Measurements from ENCODE around the gene SSH2. TPM values are rescaled to one million over a fixed set of nuclear protein-coding genes. Genes with fewer than 3 reads are reported as not detected.

Gene SSH2
- total and polyA plus RNA-seq, 9 of the 15 experiments (the other 6 are each of a cell fraction or from before 2014, with no cell fraction given), result 3.9 to 16.1 (median 10.2) TPM

GRCh38 chr17:29617481-29618271 lies 312.4 kb downstream of the SSH2 start (continued):
- peak; percentile 53 for TF ChIP-seq CCNT2 (IDR thresholded peaks at IDR 0.05; ENCODE audit: borderline replicate concordance, extremely low read depth, insufficient read length, low read depth, low read length)
- TF ChIP-seq AFF1 (IDR thresholded peaks at IDR 0.05; ENCODE audit: low read depth in 1 of 2, partially characterized antibody in 2 of 2), result no peak
- TF ChIP-seq MNT (conservative IDR thresholded peaks at IDR 0.05), result no peak
- TF ChIP-seq POLR2G (IDR thresholded peaks at IDR 0.05; ENCODE audit: low read depth, low read length), result peak; percentile 86
- no peak for TF ChIP-seq SRSF1 (IDR thresholded peaks at IDR 0.05; ENCODE audit: low read depth, low read length)
- 0 out of 2 replicates have a peak, but pooled peaks have one; percentile 16 for TF ChIP-seq DEAF1 (CRISPR knock-in tag; IDR thresholded peaks at IDR 0.05)
- TF ChIP-seq JUN (IDR thresholded peaks at IDR 0.05; ENCODE audit: borderline replicate concordance, low read depth, low read length), result peak; percentile 26; the same call in 1 of the 2 replicates
- no peak for TF ChIP-seq JUN (CRISPR knock-in tag; IDR thresholded peaks at IDR 0.05; ENCODE audit: borderline replicate concordance)
- peak; percentile 67 to 85 for TF ChIP-seq RAD21 (CRISPR knock-in tag; conservative IDR thresholded peaks at IDR 0.05 in 1 of 2, IDR thresholded peaks at IDR 0.05 in 1 of 2)
- TF ChIP-seq CBFB (CRISPR knock-in tag; IDR thresholded peaks at IDR 0.05), result peak; percentile 98
- TF ChIP-seq STAT5A (IDR thresholded peaks at IDR 0.05; ENCODE audit: borderline replicate concordance, low read length), result no peak
- TF ChIP-seq PHF21A (IDR thresholded peaks at IDR 0.05; ENCODE audit: borderline replicate concordance, low read depth), result 0 out of 2 replicates have a peak, but pooled peaks have one; percentile 9
- TF ChIP-seq SMAD4 (CRISPR knock-in tag; conservative IDR thresholded peaks at IDR 0.05), result peak; percentile 88
- no peak for TF ChIP-seq PPARD (CRISPR knock-in tag; IDR thresholded peaks at IDR 0.05)
- peak; percentile 26 for TF ChIP-seq HMGN3 (IDR thresholded peaks at IDR 0.05; ENCODE audit: borderline replicate concordance, extremely low read depth, insufficient read length, low read depth, low read length)
- TF ChIP-seq CGGBP1 (CRISPR knock-in tag; IDR thresholded peaks at IDR 0.05), result no peak
- TF ChIP-seq NFATC3 (IDR thresholded peaks at IDR 0.05), result no peak
- no peak for TF ChIP-seq KAT2B (IDR thresholded peaks at IDR 0.05; ENCODE audit: low read depth, low read length)
- no peak for TF ChIP-seq RAD51 (IDR thresholded peaks at IDR 0.05; ENCODE audit: borderline replicate concordance, low read depth)
